Measurements from ENCODE around the gene E2F2. TPM values are rescaled to one million over a fixed set of nuclear protein-coding genes. Genes with fewer than 3 reads are reported as not detected.

The E2F2 gene
- total and polyA plus RNA-seq, 2 of the 4 experiments (the other 2 are of a cell fraction), result 0.36 to 0.51 TPM

DNA sequence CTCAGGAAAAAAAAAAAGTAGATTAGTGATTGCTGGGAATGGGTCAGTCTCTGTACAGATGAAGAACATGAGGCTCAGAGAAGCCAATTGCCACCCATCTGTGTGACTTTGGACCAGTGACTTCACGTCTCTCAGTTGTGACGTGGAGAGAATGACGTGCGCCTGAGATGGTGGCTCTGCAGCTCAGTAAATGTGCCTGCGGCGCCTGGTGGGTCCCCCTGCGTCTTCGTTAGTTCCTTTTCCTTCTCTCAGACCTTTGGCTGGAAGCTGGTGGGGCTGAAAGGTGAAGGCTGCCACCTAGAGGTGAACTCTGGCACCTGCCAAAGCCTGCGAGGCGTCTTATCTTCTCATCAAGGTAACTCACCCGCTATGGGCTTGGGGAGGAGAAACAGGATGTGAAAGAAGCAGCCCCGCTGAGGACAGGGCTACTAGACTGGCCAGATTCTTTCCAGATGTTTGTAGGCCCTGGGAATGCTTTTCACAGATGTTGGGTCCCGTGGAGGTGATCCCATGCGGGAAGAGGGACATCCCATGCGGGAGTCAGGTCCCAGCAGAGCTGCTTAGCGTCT is 8.7 kb upstream of the E2F2 start:
- no peak overlapping the region for H3K4me3 ChIP-seq (ENCODE audit: insufficient read depth, low read depth, low read length)
- H3K36me3 ChIP-seq (ENCODE audit: control insufficient read depth, insufficient read depth, low read length), result no peaks in the 10 kb centered on the region
- peak overlapping the region; percentile 10; the same call in 1 of the 3 replicates for H2BK15ac ChIP-seq (ENCODE audit: low read depth, low read length)
- dilution Hi-C loops (cut with HindIII; ENCODE audit: low sequenced_read_pairs, unreplicated experiment), result no loop called here
- H3K27ac ChIP-seq (ENCODE audit: insufficient read depth, low read length), result no peak overlapping the region
- BruUV-seq (replicated peaks), result no TSS peak
- peak overlapping the region; percentile 54; the same call in 1 of the 2 replicates for H4K91ac ChIP-seq (ENCODE audit: insufficient read depth, low read depth, low read length)
- in situ Hi-C loops (cut with MboI; ENCODE audit: low sequenced_read_pairs), result loop anchor here (10.0 kb wide), 2 partner anchors 215 to 565 kb away; partner anchors contain the start of gene LACTBL1
- H2AK5ac ChIP-seq (ENCODE audit: low read depth, low read length), result no peak overlapping the region
- peak overlapping the region; percentile 71 for H2BK120ac ChIP-seq (ENCODE audit: low read depth, low read length)
- no peaks in the 10 kb centered on the region for H3K79me1 ChIP-seq (ENCODE audit: low read depth in 1 of 2, low read length in 2 of 2)
- H2AFZ ChIP-seq (replicated peaks; ENCODE audit: low read length, poor library complexity), result peak overlapping the region; percentile 92
- ATAC-seq (ENCODE audit: low read depth) (peak; percentile 89), DNase-seq (peak; percentile 88)
- no peak overlapping the region for H2BK5ac ChIP-seq (ENCODE audit: low read depth, low read length, poor library complexity, severe bottlenecking)
- no peak overlapping the region for H3K56ac ChIP-seq (ENCODE audit: extremely low read depth, insufficient read depth, low read length)
- peak overlapping the region; percentile 69 for H4K5ac ChIP-seq (ENCODE audit: low read depth, low read length)
- peak overlapping the region; percentile 61 for H3K4ac ChIP-seq (ENCODE audit: low read depth, low read length)
- H2AK9ac ChIP-seq (replicated peaks; ENCODE audit: low read depth, low read length, poor library complexity), result peak overlapping the region; percentile 21
- H3K14ac ChIP-seq (replicated peaks; ENCODE audit: low read depth, low read length), result peak overlapping the region; percentile 72
- H3K9me3 ChIP-seq (ENCODE audit: control insufficient read depth, insufficient read depth, low read length), result no peaks in the 10 kb centered on the region
- peak overlapping the region; percentile 31 for H3K9ac ChIP-seq (ENCODE audit: low read depth, low read length)
- POLR2A ChIA-PET (ENCODE audit: unreplicated experiment), result no interaction called here
- H3K9me1 ChIP-seq (ENCODE audit: insufficient read depth, low read length), result no peaks in the 10 kb centered on the region
- no peaks in the 10 kb centered on the region for H4K20me1 ChIP-seq (ENCODE audit: insufficient read depth, low read length)
- H4K8ac ChIP-seq (ENCODE audit: low read depth in 2 of 2, low read length in 2 of 2), result peak overlapping the region in 1 of 2 experiments; percentile 93; a peak in 2 of 4 replicates
- peak overlapping the region; percentile 68 for H3K4me2 ChIP-seq (ENCODE audit: low read depth, low read length)
- TF ChIP-seq BHLHE40 (IDR thresholded peaks at IDR 0.05; ENCODE audit: low read depth, low read length) (peak; percentile 48), MAFK (IDR thresholded peaks at IDR 0.05; ENCODE audit: low read depth, low read length) (no peak), NFE2L2 (IDR thresholded peaks at IDR 0.05; ENCODE audit: low read depth, low read length) (no peak), RAD21 (IDR thresholded peaks at IDR 0.05; ENCODE audit: low read length) (peak; percentile 92), MAZ (IDR thresholded peaks at IDR 0.05; ENCODE audit: borderline replicate concordance, low read depth, low read length) (no peak), SMC3 (IDR thresholded peaks at IDR 0.05; ENCODE audit: low read depth, low read length) (peak; percentile 87)
- TF ChIP-seq, protein P1, sequence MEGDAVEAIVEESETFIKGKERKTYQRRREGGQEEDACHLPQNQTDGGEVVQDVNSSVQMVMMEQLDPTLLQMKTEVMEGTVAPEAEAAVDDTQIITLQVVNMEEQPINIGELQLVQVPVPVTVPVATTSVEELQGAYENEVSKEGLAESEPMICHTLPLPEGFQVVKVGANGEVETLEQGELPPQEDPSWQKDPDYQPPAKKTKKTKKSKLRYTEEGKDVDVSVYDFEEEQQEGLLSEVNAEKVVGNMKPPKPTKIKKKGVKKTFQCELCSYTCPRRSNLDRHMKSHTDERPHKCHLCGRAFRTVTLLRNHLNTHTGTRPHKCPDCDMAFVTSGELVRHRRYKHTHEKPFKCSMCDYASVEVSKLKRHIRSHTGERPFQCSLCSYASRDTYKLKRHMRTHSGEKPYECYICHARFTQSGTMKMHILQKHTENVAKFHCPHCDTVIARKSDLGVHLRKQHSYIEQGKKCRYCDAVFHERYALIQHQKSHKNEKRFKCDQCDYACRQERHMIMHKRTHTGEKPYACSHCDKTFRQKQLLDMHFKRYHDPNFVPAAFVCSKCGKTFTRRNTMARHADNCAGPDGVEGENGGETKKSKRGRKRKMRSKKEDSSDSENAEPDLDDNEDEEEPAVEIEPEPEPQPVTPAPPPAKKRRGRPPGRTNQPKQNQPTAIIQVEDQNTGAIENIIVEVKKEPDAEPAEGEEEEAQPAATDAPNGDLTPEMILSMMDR (conservative IDR thresholded peaks at IDR 0.05; ENCODE audit: low read depth, low read length), result peak; percentile 95
- H2BK20ac ChIP-seq (ENCODE audit: low read depth, low read length), result peak overlapping the region; percentile 71; the same call in 1 of the 2 replicates
- intact Hi-C loops (cut with micrococcal nuclease), result loop anchor here (1.0 to 10.0 kb wide), 5 partner anchors 42 to 563 kb away; partner anchors contain the start of gene TCEA3
- 0% methylated on average over 4 of the region's 16 CpGs; no CpG with 5 or more reads in 1 of the 2 experiments for WGBS, 2 experiments (ENCODE audit: extremely low coverage in 2 of 2, insufficient read length in 1 of 2)
- peak overlapping the region; percentile 57; the same call in 1 of the 2 replicates for H3K23ac ChIP-seq (ENCODE audit: low read depth, low read length)
- H3K4me1 ChIP-seq (ENCODE audit: control insufficient read depth, insufficient read depth, low read length), result peaks cover 4% of the 10 kb centered on the region; the same call in 1 of the 2 replicates
- CTCF ChIA-PET, result interaction anchor here (0.6 to 2.6 kb wide), 13 partner anchors 14 to 900 kb away, joined by 3 to 21 read pairs (median 4); partner anchors contain the start of gene ID3
- H3K27me3 ChIP-seq (ENCODE audit: control insufficient read depth, insufficient read depth, low read length), result no peaks in the 10 kb centered on the region
- peak overlapping the region; percentile 67 for H3K18ac ChIP-seq (ENCODE audit: low read depth, low read length)

Data from IMR-90 (cell line).